PC-9 (cell line): ENCODE data around the gene CECR2. TPM values are rescaled to one million over a fixed set of nuclear protein-coding genes. Genes with fewer than 3 reads are reported as not detected.

Experiments used
- BruUV-seq: library from RNA; stranded (reverse); fragments of 400-500 nt; replicated peaks from 2 replicates; lab custom pipeline; 2021; lab: Mats Ljungman, UMichigan
- CTCF ChIA-PET: fragments of 300-600 bp; sonication (Branson Sonifier 250); formaldehyde crosslinking; loops from one replicate; lab custom pipeline; 2022; ENCODE audit warnings: antibody characterized with exemption; lab: Charles Lee
- POLR2A ChIA-PET: fragments of 300-600 bp; sonication (Branson Sonifier 250); formaldehyde crosslinking; loops from one replicate; lab custom pipeline; 2022; ENCODE audit warnings: antibody characterized with exemption; ENCODE audit not compliant: unreplicated experiment; lab: Charles Lee
- DNase-seq, 2 experiments: peaks; one replicate each; pipeline versions ENCODE4 v3.0.0 to v3.0.0-alpha.2; 2015 to 2022; ENCODE audit warnings: mixed read lengths in 1 of 2
- H2AFZ ChIP-seq: fragments of 200-600 bp; sonication (generic); 2 replicates; pipeline ENCODE4 v1.8.1; 2017; ENCODE audit warnings: antibody characterized with exemption
- H3F3A ChIP-seq: fragments of 200-600 bp; sonication (generic); 2 replicates; pipeline ENCODE4 v1.8.1; 2017; ENCODE audit warnings: antibody characterized with exemption, mild to moderate bottlenecking, low read depth; ENCODE audit not compliant: insufficient read depth
- H3K27ac ChIP-seq: fragments of 200-600 bp; sonication (generic); 2 replicates; pipeline ENCODE4 v1.6.1; 2016; ENCODE audit warnings: mixed run types
- H3K27me3 ChIP-seq: fragments of 200-600 bp; sonication (generic); 2 replicates; pipeline ENCODE4 v1.6.1; 2016; ENCODE audit warnings: low read depth, mixed run types; ENCODE audit not compliant: insufficient read depth
- H3K36me3 ChIP-seq: fragments of 200-600 bp; sonication (generic); 2 replicates; pipeline ENCODE4 v1.6.1; 2016; ENCODE audit warnings: low read depth, mixed run types
- H3K4me1 ChIP-seq: fragments of 200-600 bp; sonication (generic); replicated peaks from 2 replicates; pipeline ENCODE4 v1.6.1; 2016; ENCODE audit warnings: mixed run types; ENCODE audit not compliant: insufficient read depth
- H3K4me2 ChIP-seq: fragments of 200-600 bp; sonication (generic); 2 replicates; pipeline ENCODE4 v1.6.1; 2017; ENCODE audit warnings: mixed run types
- H3K4me3 ChIP-seq: fragments of 200-600 bp; sonication (generic); 2 replicates; pipeline ENCODE4 v1.6.1; 2016; ENCODE audit warnings: mixed run types
- H3K79me2 ChIP-seq: fragments of 200-600 bp; sonication (generic); 2 replicates; pipeline ENCODE4 v1.6.1; 2017; ENCODE audit warnings: low read depth, mixed run types
- H3K9me2 ChIP-seq: fragments of 200-600 bp; sonication (generic); 2 replicates; pipeline ENCODE4 v1.8.1; 2017; ENCODE audit warnings: mild to moderate bottlenecking; ENCODE audit not compliant: insufficient read depth
- H3K9me3 ChIP-seq: fragments of 200-600 bp; sonication (generic); 2 replicates; pipeline ENCODE4 v1.8.1; 2016; ENCODE audit warnings: low read depth; ENCODE audit not compliant: insufficient read depth
- H4K20me1 ChIP-seq: fragments of 200-600 bp; sonication (generic); 2 replicates; pipeline ENCODE4 v1.8.1; 2017; ENCODE audit not compliant: insufficient read depth
- CTCF ChIP-seq: fragments of 200-600 bp; sonication (generic); conservative IDR thresholded peaks from 2 replicates; pipeline ENCODE4 v1.6.1; 2017; ENCODE audit warnings: mixed run types, antibody characterized with exemption, mild to moderate bottlenecking, moderate library complexity
- EZH2 ChIP-seq: fragments of 200-600 bp; sonication (generic); IDR thresholded peaks from 2 replicates; pipeline ENCODE4 v1.8.0; 2017; ENCODE audit warnings: antibody characterized with exemption, low read depth
- intact Hi-C: fragments of 100-400 bp; cut with micrococcal nuclease; formaldehyde crosslinking; loops from one replicate; pipeline ENCODE4 v1.10.0; 2022; ENCODE audit not compliant: unreplicated experiment
- total RNA-seq: library from RNA; stranded (reverse); gene quantifications from 2 replicates; pipeline ENCODE4 v1.2.3, GENCODE V29; 2021

Gene CECR2
- total RNA-seq, 1 experiment from 2014 or later = not detected

GRCh38 chr22:17587629-17588028 lies 218.4 kb downstream of the CECR2 start:
- no peaks in the 10 kb centered on the region for H4K20me1 ChIP-seq
- CTCF ChIA-PET = no interaction called here
- TF ChIP-seq EZH2 = no peak
- TF ChIP-seq CTCF = no peak
- H3F3A ChIP-seq = no peaks in the 10 kb centered on the region
- no peaks in the 10 kb centered on the region for H3K9me3 ChIP-seq
- H3K4me1 ChIP-seq = no peaks in the 10 kb centered on the region
- H2AFZ ChIP-seq = no peak overlapping the region
- no peaks in the 10 kb centered on the region for H3K36me3 ChIP-seq
- no peak for DNase-seq
- H3K4me2 ChIP-seq = no peak overlapping the region
- no peaks in the 10 kb centered on the region for H3K9me2 ChIP-seq
- BruUV-seq = no TSS peak
- no peaks in the 10 kb centered on the region for H3K79me2 ChIP-seq
- intact Hi-C loops = no loop called here
- no peaks in the 10 kb centered on the region for H3K27me3 ChIP-seq
- no peak overlapping the region for H3K4me3 ChIP-seq
- POLR2A ChIA-PET = interaction anchor here (0.5 kb wide), 1 partner anchor 324 kb away, joined by 13 read pairs; no protein-coding TSS in a partner anchor
- no peak overlapping the region for H3K27ac ChIP-seq

GRCh38 chr22:17588606-17589005 lies 219.3 kb downstream of the CECR2 start:
- Histone ChIP-seq H3K27me3 (no peaks in the 10 kb centered on the region), H2AFZ (no peak overlapping the region), H3K4me2 (no peak overlapping the region), H3K36me3 (no peaks in the 10 kb centered on the region), H3K27ac (no peak overlapping the region), H3K9me2 (no peaks in the 10 kb centered on the region), H4K20me1 (no peaks in the 10 kb centered on the region), H3K4me3 (no peak overlapping the region), H3K9me3 (no peaks in the 10 kb centered on the region), H3K79me2 (no peaks in the 10 kb centered on the region), H3K4me1 (no peaks in the 10 kb centered on the region), H3F3A (no peaks in the 10 kb centered on the region)
- DNase-seq = no peak
- ChIA-PET CTCF (interaction anchor here (1.2 kb wide), 1 partner anchor 30 kb away, joined by 10 read pairs; no protein-coding TSS in a partner anchor), POLR2A (no interaction called here)
- intact Hi-C loops = no loop called here
- no TSS peak for BruUV-seq
- no peak for TF ChIP-seq CTCF
- no peak for TF ChIP-seq EZH2

GRCh38 chr22:17589810-17590375 lies 220.6 kb downstream of the CECR2 start:
- no peaks in the 10 kb centered on the region for H3K9me3 ChIP-seq
- CTCF ChIA-PET = interaction anchor here (1.2 kb wide), 1 partner anchor 31 kb away, joined by 10 read pairs; no protein-coding TSS in a partner anchor
- no peaks in the 10 kb centered on the region for H3K9me2 ChIP-seq
- no peak overlapping the region for H3K4me2 ChIP-seq
- TF ChIP-seq CTCF (no peak), EZH2 (no peak)
- no peaks in the 10 kb centered on the region for H3K36me3 ChIP-seq
- intact Hi-C loops = no loop called here
- H3K4me3 ChIP-seq = no peak overlapping the region
- BruUV-seq = no TSS peak
- H4K20me1 ChIP-seq = no peaks in the 10 kb centered on the region
- H3K4me1 ChIP-seq = no peaks in the 10 kb centered on the region
- POLR2A ChIA-PET = no interaction called here
- no peak overlapping the region for H2AFZ ChIP-seq
- H3K27me3 ChIP-seq = no peaks in the 10 kb centered on the region
- no peak for DNase-seq
- H3K79me2 ChIP-seq = no peaks in the 10 kb centered on the region
- H3K27ac ChIP-seq = no peak overlapping the region
- no peaks in the 10 kb centered on the region for H3F3A ChIP-seq
